Activated CD8-positive, alpha-beta memory T cell treated with anti-CD3 and anti-CD28 coated beads, Interleukin-2, amount 10 ng/mL, durations not matched to agents 7 days and 5 days (primary cell): ENCODE measurements around the gene SCNN1B. TPM values are rescaled to one million over a fixed set of nuclear protein-coding genes. Genes with fewer than 3 reads are reported as not detected.

Experiments used
- ATAC-seq: fragments of 150-1000 bp; cut with Tn5 transposase; one replicate; pipeline ENCODE4 v1.10.0; 2021; ENCODE audit warnings: moderate library complexity
- CTCF ChIA-PET: fragments of 350-600 bp; sonication (Branson Sonifier 250); formaldehyde crosslinking; loops from one replicate; lab custom pipeline; 2021; ENCODE audit warnings: antibody characterized with exemption; lab: Charles Lee
- DNase-seq: peaks from one replicate; pipeline ENCODE4 v3.0.0-alpha.2; 2020
- H3K27ac Mint-ChIP-seq: one replicate; pipeline ENCODE4 v1.8.0; 2021; ENCODE audit warnings: mild to moderate bottlenecking, mixed read lengths
- H3K27me3 Mint-ChIP-seq: one replicate; pipeline ENCODE4 v1.8.0; 2021; ENCODE audit warnings: mixed read lengths
- H3K36me3 Mint-ChIP-seq: one replicate; pipeline ENCODE4 v1.8.0; 2021; ENCODE audit warnings: mild to moderate bottlenecking, mixed read lengths
- H3K4me1 Mint-ChIP-seq: one replicate; pipeline ENCODE4 v1.8.0; 2021; ENCODE audit warnings: mixed read lengths
- H3K4me3 Mint-ChIP-seq: one replicate; pipeline ENCODE4 v1.8.0; 2021; ENCODE audit warnings: mild to moderate bottlenecking, moderate library complexity, mixed read lengths
- H3K9me3 Mint-ChIP-seq: one replicate; pipeline ENCODE4 v1.8.0; 2022; ENCODE audit warnings: low read depth, mixed read lengths
- total RNA-seq, 2 experiments: library from RNA; stranded (reverse); gene quantifications; one replicate each; pipeline ENCODE4 v1.2.3, GENCODE V29; 2021

The SCNN1B gene
- total RNA-seq, 2 experiments from 2014 or later, result not detected

- CTCF ChIA-PET, result interaction anchor here (0.6 kb wide), 1 partner anchor 105 kb away, joined by 3 read pairs; no protein-coding TSS in a partner anchor
- H3K9me3 Mint-ChIP-seq, result no peaks in the 10 kb centered on the region
- H3K4me1 Mint-ChIP-seq, result no peaks in the 10 kb centered on the region
- no peak overlapping the region for H3K27ac Mint-ChIP-seq
- H3K27me3 Mint-ChIP-seq, result no peaks in the 10 kb centered on the region
- ATAC-seq, result no peak
- peaks cover 9% of the 10 kb centered on the region for H3K36me3 Mint-ChIP-seq
- no peak for DNase-seq
- no peak overlapping the region for H3K4me3 Mint-ChIP-seq
Observed at GRCh38 chr16:23407436-23408127, 105.5 kb downstream of the SCNN1B start.

DNA sequence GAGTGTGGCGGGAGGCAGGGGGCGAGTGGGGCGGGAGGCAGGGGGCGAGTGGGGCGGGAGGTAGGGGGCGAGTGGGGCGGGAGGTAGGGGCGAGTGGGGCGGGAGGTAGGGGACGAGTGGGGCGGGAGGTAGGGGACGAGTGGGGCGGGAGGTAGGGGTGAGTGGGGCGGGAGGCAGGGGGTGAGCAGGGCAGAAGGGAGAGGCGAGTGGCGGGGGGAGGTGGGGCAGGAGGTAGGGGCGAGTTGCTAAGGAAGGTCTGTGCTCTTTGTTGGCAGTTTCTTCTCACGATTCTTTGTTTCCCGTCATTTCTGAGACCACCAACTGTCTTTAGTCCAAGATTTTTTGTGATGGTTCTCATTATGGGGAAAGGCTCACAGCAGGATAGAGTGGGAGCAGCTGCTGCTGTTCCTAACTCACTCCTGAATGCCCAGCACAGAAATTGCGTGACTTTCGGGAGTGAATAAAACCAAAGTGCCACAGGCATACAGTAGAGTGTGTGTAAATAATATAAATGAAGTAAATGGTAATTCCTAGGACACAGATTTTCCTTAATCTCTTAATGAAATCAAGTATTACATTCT, 106.2 kb downstream of the SCNN1B start:
- H3K4me1 Mint-ChIP-seq, result no peaks in the 10 kb centered on the region
- no peaks in the 10 kb centered on the region for H3K27me3 Mint-ChIP-seq
- no peak overlapping the region for H3K27ac Mint-ChIP-seq
- ATAC-seq, result no peak
- H3K4me3 Mint-ChIP-seq, result no peak overlapping the region
- CTCF ChIA-PET, result no interaction called here
- H3K9me3 Mint-ChIP-seq, result no peaks in the 10 kb centered on the region
- no peak for DNase-seq
- H3K36me3 Mint-ChIP-seq, result peaks cover 3% of the 10 kb centered on the region

GRCh38 chr16:23408823-23409298, 106.8 kb downstream of the SCNN1B start:
- H3K36me3 Mint-ChIP-seq, result peaks cover 1% of the 10 kb centered on the region
- no peak overlapping the region for H3K27ac Mint-ChIP-seq

GRCh38 chr16:23409522-23409921, 107.4 kb downstream of the SCNN1B start:
- Mint-ChIP-seq H3K27me3 (no peaks in the 10 kb centered on the region), H3K4me1 (no peaks in the 10 kb centered on the region), H3K4me3 (no peak overlapping the region), H3K27ac (no peak overlapping the region), H3K9me3 (no peaks in the 10 kb centered on the region), H3K36me3 (peaks cover 1% of the 10 kb centered on the region)
- ATAC-seq, result no peak
- DNase-seq, result no peak
- CTCF ChIA-PET, result no interaction called here

More at GRCh38 chr16:23408823-23409298, 106.8 kb downstream of the SCNN1B start:
- ATAC-seq, result no peak
- Mint-ChIP-seq H3K4me3 (no peak overlapping the region), H3K27me3 (no peaks in the 10 kb centered on the region), H3K9me3 (no peaks in the 10 kb centered on the region), H3K4me1 (no peaks in the 10 kb centered on the region)
- DNase-seq, result no peak
- CTCF ChIA-PET, result no interaction called here

DNA sequence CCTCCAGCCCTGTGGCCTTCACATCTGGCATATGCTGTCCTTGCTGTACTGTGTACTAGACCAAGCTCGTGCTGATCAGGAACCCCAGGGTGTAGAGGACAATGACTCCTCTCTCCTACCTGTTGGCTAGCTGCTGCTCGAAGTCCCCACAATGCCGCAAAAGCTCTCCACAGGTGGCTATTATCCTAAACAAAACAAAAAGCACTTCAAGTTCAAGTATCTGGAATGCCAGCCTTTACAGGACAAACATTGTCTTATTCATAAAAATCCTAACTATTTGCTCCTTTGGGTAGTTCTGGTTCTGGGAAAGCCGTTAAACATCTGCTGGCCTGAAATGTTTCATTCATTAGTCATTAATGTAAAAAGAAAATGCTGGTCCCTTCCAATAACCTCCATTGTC, 108.1 kb downstream of the SCNN1B start:
- Mint-ChIP-seq H3K4me3 (no peak overlapping the region), H3K4me1 (no peaks in the 10 kb centered on the region), H3K27ac (no peak overlapping the region), H3K27me3 (no peaks in the 10 kb centered on the region), H3K9me3 (no peaks in the 10 kb centered on the region), H3K36me3 (peaks cover 1% of the 10 kb centered on the region)
- CTCF ChIA-PET, result no interaction called here
- ATAC-seq (no peak), DNase-seq (no peak)

DNA sequence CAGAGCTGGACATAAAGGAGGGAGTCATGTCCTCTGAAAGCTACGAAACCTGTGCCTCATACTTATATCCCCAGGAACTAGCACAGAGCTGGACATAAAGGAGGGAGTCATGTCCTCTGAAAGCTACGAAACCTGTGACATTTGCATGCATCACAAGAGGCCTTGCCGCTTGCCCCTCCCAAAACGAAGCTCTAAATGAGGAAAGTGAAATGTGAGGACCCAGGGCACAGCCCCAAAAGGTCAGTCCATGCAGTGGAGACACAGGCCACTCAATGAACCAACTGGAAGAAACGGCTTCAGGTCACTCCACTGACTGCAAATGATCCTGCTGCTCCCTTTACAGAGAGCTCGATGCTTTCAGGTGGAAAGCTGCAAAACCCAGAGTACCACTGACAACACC, 112.6 kb downstream of the SCNN1B start:
- Mint-ChIP-seq H3K27me3 (no peaks in the 10 kb centered on the region), H3K4me3 (no peak overlapping the region), H3K36me3 (peaks cover 4% of the 10 kb centered on the region), H3K27ac (no peak overlapping the region), H3K4me1 (no peaks in the 10 kb centered on the region), H3K9me3 (no peaks in the 10 kb centered on the region)
- DNase-seq (no peak), ATAC-seq (no peak)
- CTCF ChIA-PET, result no interaction called here

DNA sequence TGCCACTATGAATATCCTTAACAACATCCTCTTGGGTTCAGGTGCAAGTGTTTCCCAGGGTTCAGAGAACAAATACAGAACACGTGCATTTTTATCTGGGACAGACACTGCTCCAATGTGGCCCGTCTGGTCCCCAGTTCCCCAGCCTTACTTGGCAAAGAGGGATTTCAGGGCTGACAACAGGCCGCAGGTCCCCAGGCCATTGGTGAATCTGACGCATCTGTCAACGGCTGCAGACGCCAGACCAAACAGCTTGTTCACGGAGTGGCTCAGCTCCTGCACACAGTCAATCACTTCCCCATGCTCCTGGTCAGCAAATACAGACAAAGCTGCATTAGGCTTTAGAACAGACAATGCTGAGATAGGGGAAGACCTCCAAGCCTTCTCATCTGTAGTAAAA, 114.7 kb downstream of the SCNN1B start:
- H3K27me3 Mint-ChIP-seq, result no peaks in the 10 kb centered on the region
- CTCF ChIA-PET, result no interaction called here
- no peak for ATAC-seq
- H3K36me3 Mint-ChIP-seq, result peaks cover 5% of the 10 kb centered on the region
- H3K4me3 Mint-ChIP-seq, result no peak overlapping the region
- no peak overlapping the region for H3K27ac Mint-ChIP-seq
- no peaks in the 10 kb centered on the region for H3K4me1 Mint-ChIP-seq
- no peaks in the 10 kb centered on the region for H3K9me3 Mint-ChIP-seq
- DNase-seq, result no peak

DNA sequence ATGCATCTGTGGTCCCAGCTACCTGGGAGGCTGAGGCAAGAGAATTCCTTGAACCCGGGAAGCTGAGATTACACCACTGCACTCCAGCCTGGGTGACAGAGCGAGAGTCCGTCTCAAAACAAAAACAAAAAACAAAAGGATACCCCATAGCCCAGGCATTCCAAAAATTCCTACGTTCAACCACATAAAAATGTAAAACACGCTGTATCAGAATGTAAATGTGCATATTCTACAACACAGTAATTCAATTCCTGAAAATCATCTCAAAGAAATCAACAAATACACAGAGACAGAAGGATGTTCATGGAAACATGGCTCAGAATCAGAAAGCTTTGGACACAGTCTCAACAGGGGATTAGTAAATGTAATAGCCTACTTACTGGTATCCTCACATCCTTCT, 117.9 kb downstream of the SCNN1B start:
- no peaks in the 10 kb centered on the region for H3K9me3 Mint-ChIP-seq
- CTCF ChIA-PET, result no interaction called here
- DNase-seq (no peak), ATAC-seq (no peak)
- H3K27me3 Mint-ChIP-seq, result no peaks in the 10 kb centered on the region
- no peak overlapping the region for H3K27ac Mint-ChIP-seq
- H3K4me3 Mint-ChIP-seq, result no peak overlapping the region
- H3K4me1 Mint-ChIP-seq, result no peaks in the 10 kb centered on the region
- H3K36me3 Mint-ChIP-seq, result peaks cover 13% of the 10 kb centered on the region

- Mint-ChIP-seq H3K36me3 (peaks cover 15% of the 10 kb centered on the region), H3K4me3 (no peak overlapping the region), H3K9me3 (no peaks in the 10 kb centered on the region), H3K27ac (no peak overlapping the region), H3K4me1 (peaks cover 2% of the 10 kb centered on the region), H3K27me3 (no peaks in the 10 kb centered on the region)
- ATAC-seq (no peak), DNase-seq (no peak)
- CTCF ChIA-PET, result no interaction called here
Observed at GRCh38 chr16:23423496-23424049, 121.5 kb downstream of the SCNN1B start.

GRCh38 chr16:23424292-23424958, 122.3 kb downstream of the SCNN1B start:
- H3K27me3 Mint-ChIP-seq, result no peaks in the 10 kb centered on the region
- DNase-seq (no peak), ATAC-seq (no peak)
- H3K36me3 Mint-ChIP-seq, result peaks cover 15% of the 10 kb centered on the region
- H3K9me3 Mint-ChIP-seq, result no peaks in the 10 kb centered on the region
- H3K4me1 Mint-ChIP-seq, result peaks cover 2% of the 10 kb centered on the region
- no peak overlapping the region for H3K4me3 Mint-ChIP-seq
- H3K27ac Mint-ChIP-seq, result no peak overlapping the region
- CTCF ChIA-PET, result interaction anchor here (0.8 kb wide), 1 partner anchor 173 kb away, joined by 3 read pairs; no protein-coding TSS in a partner anchor

- H3K4me3 Mint-ChIP-seq, result no peak overlapping the region
- H3K36me3 Mint-ChIP-seq, result peaks cover 12% of the 10 kb centered on the region
- DNase-seq (no peak), ATAC-seq (no peak)
- peaks cover 2% of the 10 kb centered on the region for H3K4me1 Mint-ChIP-seq
- no peaks in the 10 kb centered on the region for H3K9me3 Mint-ChIP-seq
- CTCF ChIA-PET, result no interaction called here
- H3K27ac Mint-ChIP-seq, result no peak overlapping the region
- no peaks in the 10 kb centered on the region for H3K27me3 Mint-ChIP-seq
Observed at GRCh38 chr16:23428351-23428750, 126.2 kb downstream of the SCNN1B start.
